Vagina (tissue), 2 donors: Measurements from ENCODE around the gene ABHD16B.

ENCODE experiments used
- CTCF ChIP-seq, 3 experiments: fragments of 450-650 bp in 2 of 3; fragments of 200-600 bp in 1 of 3; sonication (generic) in 1 of 3; IDR thresholded peaks; one replicate each; pipeline ENCODE4 v1.5.1; 2017 to 2019; ENCODE audit warnings: antibody characterized with exemption in 3 of 3, mild to moderate bottlenecking in 2 of 3, moderate library complexity in 2 of 3
- POLR2A ChIP-seq, 2 donors: fragments of 450-650 bp; IDR thresholded peaks; one replicate each; pipeline ENCODE4 v1.6.1; 2017; ENCODE audit warnings: antibody characterized with exemption in 2 of 2, mild to moderate bottlenecking in 2 of 2, moderate library complexity in 2 of 2
- POLR2AphosphoS5 ChIP-seq, 2 donors: sonication (generic); formaldehyde crosslinking; IDR thresholded peaks; one replicate each; pipeline ENCODE4 v1.9.0; 2017; ENCODE audit warnings: antibody characterized with exemption in 2 of 2, mild to moderate bottlenecking in 2 of 2, low read depth in 1 of 2; ENCODE audit not compliant: insufficient read depth in 1 of 2

DNA sequence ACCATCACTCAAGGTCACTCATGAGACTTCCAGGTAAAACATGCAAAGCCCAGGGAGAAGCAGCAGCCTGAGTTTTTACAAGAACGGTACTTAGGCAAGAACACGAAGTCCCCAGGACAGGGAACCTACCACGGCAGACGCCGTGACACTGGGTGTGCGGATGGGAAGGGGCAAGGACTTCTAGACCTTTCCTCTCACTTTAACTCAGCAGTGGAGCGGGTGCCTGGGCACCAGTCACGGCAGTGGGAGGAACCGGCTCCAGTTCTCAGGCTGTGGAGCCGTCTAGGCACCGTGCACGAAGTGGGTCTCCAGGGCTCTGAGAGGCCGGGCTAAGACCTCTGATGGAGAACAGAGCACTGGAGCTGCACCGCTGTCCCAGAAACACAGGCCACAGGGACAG lies 32.8 kb upstream of the ABHD16B start:
- TF ChIP-seq CTCF (IDR thresholded peaks at IDR 0.05) (no peak), POLR2A (IDR thresholded peaks at IDR 0.05) (no peak), POLR2AphosphoS5 (IDR thresholded peaks at IDR 0.05; ENCODE audit: insufficient read depth in 1 of 2, low read depth in 1 of 2) (no peak)
